Panc1 (cell line): ENCODE measurements around the gene PARD6B.

ENCODE experiments used
- POLR2AphosphoS5 ChIP-seq: IDR thresholded peaks from 2 replicates; pipeline ENCODE4 v1.6.1; 2012; ENCODE audit warnings: mild to moderate bottlenecking, low read depth, low read length, moderate library complexity
- SIN3A ChIP-seq: IDR thresholded peaks from 2 replicates; pipeline ENCODE4 v1.6.1; 2012; ENCODE audit warnings: low read depth, mild to moderate bottlenecking, low read length, moderate library complexity, borderline replicate concordance; ENCODE audit not compliant: insufficient read depth
- TCF7L2 ChIP-seq: IDR thresholded peaks from 2 replicates; pipeline ENCODE4 v1.6.1; 2011; ENCODE audit warnings: mild to moderate bottlenecking, low read depth, low read length, inconsistent platforms
- TF ChIP-seq, protein P1 (sequence below): fragments of 450-650 bp; IDR thresholded peaks from 2 replicates; pipeline ENCODE4 v1.5.1; 2017; ENCODE audit warnings: mild to moderate bottlenecking
- TF ChIP-seq, protein P2 (sequence below), 2 experiments: IDR thresholded peaks; 2 replicates each; pipeline ENCODE4 v1.6.1; 2011 to 2012; ENCODE audit warnings: low read depth in 2 of 2, control low read depth in 1 of 2, low read length in 1 of 2, mild to moderate bottlenecking in 1 of 2, moderate library complexity in 1 of 2; ENCODE audit not compliant: insufficient read depth in 1 of 2

DNA sequence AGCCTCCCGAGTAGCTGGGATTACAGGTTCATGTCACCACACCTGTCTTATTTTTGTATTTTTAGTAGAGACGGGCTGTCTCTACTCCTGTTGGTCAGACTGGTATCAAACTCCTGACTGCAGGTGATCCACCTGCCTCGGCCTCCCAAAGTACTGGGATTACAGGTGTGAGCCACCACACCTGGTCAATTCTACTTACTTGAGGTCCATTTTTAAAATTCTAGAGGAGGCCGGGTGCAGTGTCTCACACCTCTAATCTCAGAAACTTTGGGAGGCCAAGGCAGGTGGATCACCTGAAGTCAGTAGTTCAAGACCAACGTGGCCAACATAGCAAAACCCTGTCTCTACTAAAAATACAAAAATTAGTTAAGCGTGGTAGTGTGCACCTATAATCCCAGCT lies 47.8 kb upstream of the PARD6B start:
- TF ChIP-seq, protein P1, sequence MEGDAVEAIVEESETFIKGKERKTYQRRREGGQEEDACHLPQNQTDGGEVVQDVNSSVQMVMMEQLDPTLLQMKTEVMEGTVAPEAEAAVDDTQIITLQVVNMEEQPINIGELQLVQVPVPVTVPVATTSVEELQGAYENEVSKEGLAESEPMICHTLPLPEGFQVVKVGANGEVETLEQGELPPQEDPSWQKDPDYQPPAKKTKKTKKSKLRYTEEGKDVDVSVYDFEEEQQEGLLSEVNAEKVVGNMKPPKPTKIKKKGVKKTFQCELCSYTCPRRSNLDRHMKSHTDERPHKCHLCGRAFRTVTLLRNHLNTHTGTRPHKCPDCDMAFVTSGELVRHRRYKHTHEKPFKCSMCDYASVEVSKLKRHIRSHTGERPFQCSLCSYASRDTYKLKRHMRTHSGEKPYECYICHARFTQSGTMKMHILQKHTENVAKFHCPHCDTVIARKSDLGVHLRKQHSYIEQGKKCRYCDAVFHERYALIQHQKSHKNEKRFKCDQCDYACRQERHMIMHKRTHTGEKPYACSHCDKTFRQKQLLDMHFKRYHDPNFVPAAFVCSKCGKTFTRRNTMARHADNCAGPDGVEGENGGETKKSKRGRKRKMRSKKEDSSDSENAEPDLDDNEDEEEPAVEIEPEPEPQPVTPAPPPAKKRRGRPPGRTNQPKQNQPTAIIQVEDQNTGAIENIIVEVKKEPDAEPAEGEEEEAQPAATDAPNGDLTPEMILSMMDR = no peak
- TF ChIP-seq, protein P2, sequence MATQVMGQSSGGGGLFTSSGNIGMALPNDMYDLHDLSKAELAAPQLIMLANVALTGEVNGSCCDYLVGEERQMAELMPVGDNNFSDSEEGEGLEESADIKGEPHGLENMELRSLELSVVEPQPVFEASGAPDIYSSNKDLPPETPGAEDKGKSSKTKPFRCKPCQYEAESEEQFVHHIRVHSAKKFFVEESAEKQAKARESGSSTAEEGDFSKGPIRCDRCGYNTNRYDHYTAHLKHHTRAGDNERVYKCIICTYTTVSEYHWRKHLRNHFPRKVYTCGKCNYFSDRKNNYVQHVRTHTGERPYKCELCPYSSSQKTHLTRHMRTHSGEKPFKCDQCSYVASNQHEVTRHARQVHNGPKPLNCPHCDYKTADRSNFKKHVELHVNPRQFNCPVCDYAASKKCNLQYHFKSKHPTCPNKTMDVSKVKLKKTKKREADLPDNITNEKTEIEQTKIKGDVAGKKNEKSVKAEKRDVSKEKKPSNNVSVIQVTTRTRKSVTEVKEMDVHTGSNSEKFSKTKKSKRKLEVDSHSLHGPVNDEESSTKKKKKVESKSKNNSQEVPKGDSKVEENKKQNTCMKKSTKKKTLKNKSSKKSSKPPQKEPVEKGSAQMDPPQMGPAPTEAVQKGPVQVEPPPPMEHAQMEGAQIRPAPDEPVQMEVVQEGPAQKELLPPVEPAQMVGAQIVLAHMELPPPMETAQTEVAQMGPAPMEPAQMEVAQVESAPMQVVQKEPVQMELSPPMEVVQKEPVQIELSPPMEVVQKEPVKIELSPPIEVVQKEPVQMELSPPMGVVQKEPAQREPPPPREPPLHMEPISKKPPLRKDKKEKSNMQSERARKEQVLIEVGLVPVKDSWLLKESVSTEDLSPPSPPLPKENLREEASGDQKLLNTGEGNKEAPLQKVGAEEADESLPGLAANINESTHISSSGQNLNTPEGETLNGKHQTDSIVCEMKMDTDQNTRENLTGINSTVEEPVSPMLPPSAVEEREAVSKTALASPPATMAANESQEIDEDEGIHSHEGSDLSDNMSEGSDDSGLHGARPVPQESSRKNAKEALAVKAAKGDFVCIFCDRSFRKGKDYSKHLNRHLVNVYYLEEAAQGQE (IDR thresholded peaks at IDR 0.05; ENCODE audit: insufficient read depth in 1 of 2, low read depth in 2 of 2, low read length in 1 of 2) = no peak
- no peak for TF ChIP-seq TCF7L2
- TF ChIP-seq POLR2AphosphoS5 = no peak
- no peak for TF ChIP-seq SIN3A
